Peyer's patch (tissue), 4 donors: ENCODE data around the gene COPG1.

ENCODE experiments used
- POLR2A ChIP-seq, 2 donors: fragments of 450-650 bp; IDR thresholded peaks; one replicate each; pipeline ENCODE4 v1.5.1; 2017; ENCODE audit warnings: antibody characterized with exemption in 2 of 2, mild to moderate bottlenecking in 2 of 2, moderate library complexity in 2 of 2
- TF ChIP-seq, protein P1 (sequence below), 6 experiments: fragments of 450-650 bp in 4 of 6; fragments of 200-600 bp in 2 of 6; sonication (generic) in 1 of 6; IDR thresholded peaks; one replicate each; pipeline ENCODE4 v1.5.1; 2017 to 2019; ENCODE audit warnings: antibody characterized with exemption in 6 of 6, mild to moderate bottlenecking in 3 of 6, moderate library complexity in 1 of 6

GRCh38 chr3:129315998-129316247, 66.5 kb downstream of the COPG1 start:
- TF ChIP-seq, protein P1, sequence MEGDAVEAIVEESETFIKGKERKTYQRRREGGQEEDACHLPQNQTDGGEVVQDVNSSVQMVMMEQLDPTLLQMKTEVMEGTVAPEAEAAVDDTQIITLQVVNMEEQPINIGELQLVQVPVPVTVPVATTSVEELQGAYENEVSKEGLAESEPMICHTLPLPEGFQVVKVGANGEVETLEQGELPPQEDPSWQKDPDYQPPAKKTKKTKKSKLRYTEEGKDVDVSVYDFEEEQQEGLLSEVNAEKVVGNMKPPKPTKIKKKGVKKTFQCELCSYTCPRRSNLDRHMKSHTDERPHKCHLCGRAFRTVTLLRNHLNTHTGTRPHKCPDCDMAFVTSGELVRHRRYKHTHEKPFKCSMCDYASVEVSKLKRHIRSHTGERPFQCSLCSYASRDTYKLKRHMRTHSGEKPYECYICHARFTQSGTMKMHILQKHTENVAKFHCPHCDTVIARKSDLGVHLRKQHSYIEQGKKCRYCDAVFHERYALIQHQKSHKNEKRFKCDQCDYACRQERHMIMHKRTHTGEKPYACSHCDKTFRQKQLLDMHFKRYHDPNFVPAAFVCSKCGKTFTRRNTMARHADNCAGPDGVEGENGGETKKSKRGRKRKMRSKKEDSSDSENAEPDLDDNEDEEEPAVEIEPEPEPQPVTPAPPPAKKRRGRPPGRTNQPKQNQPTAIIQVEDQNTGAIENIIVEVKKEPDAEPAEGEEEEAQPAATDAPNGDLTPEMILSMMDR (IDR thresholded peaks at IDR 0.05), result no peak
- TF ChIP-seq POLR2A (IDR thresholded peaks at IDR 0.05), result no peak
